Measurements from ENCODE around the gene HAGHL.
"Not testable (repeated sequence)": the region's sequence is repeated elsewhere in the genome, so short reads cannot be mapped to it uniquely, and the experiment has no call there.

HAGHL gene

GRCh38 chr16:765488-765865 lies 38.6 kb downstream of the HAGHL start:
- FAIRE-seq (no peak), DNase-seq (ENCODE audit: extremely low spot score, insufficient read length, low read depth) (no peak)

GRCh38 chr16:766008-766819 lies 39.3 kb downstream of the HAGHL start:
- DNase-seq (ENCODE audit: extremely low spot score, insufficient read length, low read depth) (no peak), FAIRE-seq (no peak)

- no peak for DNase-seq (ENCODE audit: extremely low spot score, insufficient read length, low read depth)
- no peak for FAIRE-seq
These were observed 40.1 kb downstream of the HAGHL start for GRCh38 chr16:766820-767640.

- no peak for DNase-seq (ENCODE audit: extremely low spot score, insufficient read length, low read depth)
- no peak for FAIRE-seq
These were observed 40.9 kb downstream of the HAGHL start for GRCh38 chr16:767743-768235.

- no peak for DNase-seq (ENCODE audit: extremely low spot score, insufficient read length, low read depth)
- no peak for FAIRE-seq
These were observed 41.5 kb downstream of the HAGHL start for GRCh38 chr16:768428-768827.

GRCh38 chr16:769184-769784 lies 42.4 kb downstream of the HAGHL start:
- DNase-seq (ENCODE audit: extremely low spot score, insufficient read length, low read depth) (no peak), FAIRE-seq (no peak)

GRCh38 chr16:769934-770333 lies 43.0 kb downstream of the HAGHL start:
- DNase-seq (ENCODE audit: extremely low spot score, insufficient read length, low read depth): no peak
- FAIRE-seq: no peak

GRCh38 chr16:770411-770810 lies 43.5 kb downstream of the HAGHL start:
- no peak for DNase-seq (ENCODE audit: extremely low spot score, insufficient read length, low read depth)
- FAIRE-seq: no peak

GRCh38 chr16:772959-773358 lies 46.1 kb downstream of the HAGHL start:
- FAIRE-seq (no peak), DNase-seq (ENCODE audit: extremely low spot score, insufficient read length, low read depth) (no peak)

- DNase-seq (ENCODE audit: extremely low spot score, insufficient read length, low read depth): no peak
- FAIRE-seq: no peak
These were observed 47.4 kb downstream of the HAGHL start for GRCh38 chr16:774086-775001.

- FAIRE-seq (no peak), DNase-seq (ENCODE audit: extremely low spot score, insufficient read length, low read depth) (no peak)
These were observed 48.4 kb downstream of the HAGHL start for GRCh38 chr16:775236-775796.

- not testable (repeated sequence) for FAIRE-seq; DNase-seq (ENCODE audit: extremely low spot score, insufficient read length, low read depth)
These were observed 49.4 kb downstream of the HAGHL start for GRCh38 chr16:776298-776697.

- no peak for FAIRE-seq
- no peak for DNase-seq (ENCODE audit: extremely low spot score, insufficient read length, low read depth)
These were observed 49.9 kb downstream of the HAGHL start for GRCh38 chr16:776824-777223.

- DNase-seq (ENCODE audit: extremely low spot score, insufficient read length, low read depth) (no peak), FAIRE-seq (no peak)
These were observed 50.9 kb downstream of the HAGHL start for GRCh38 chr16:777826-778225.

GRCh38 chr16:778447-778846 lies 51.5 kb downstream of the HAGHL start:
- DNase-seq (ENCODE audit: extremely low spot score, insufficient read length, low read depth) (no peak), FAIRE-seq (no peak)

- DNase-seq (ENCODE audit: extremely low spot score, insufficient read length, low read depth) (no peak), FAIRE-seq (no peak)
These were observed 52.1 kb downstream of the HAGHL start for GRCh38 chr16:778909-779527.

Data from GM18507 (cell line).